ENCODE measurements around the gene CLTC. TPM values are rescaled to one million over a fixed set of nuclear protein-coding genes. Genes with fewer than 3 reads are reported as not detected.

CLTC gene
- total RNA-seq, 1 donor, result 487 TPM

DNA sequence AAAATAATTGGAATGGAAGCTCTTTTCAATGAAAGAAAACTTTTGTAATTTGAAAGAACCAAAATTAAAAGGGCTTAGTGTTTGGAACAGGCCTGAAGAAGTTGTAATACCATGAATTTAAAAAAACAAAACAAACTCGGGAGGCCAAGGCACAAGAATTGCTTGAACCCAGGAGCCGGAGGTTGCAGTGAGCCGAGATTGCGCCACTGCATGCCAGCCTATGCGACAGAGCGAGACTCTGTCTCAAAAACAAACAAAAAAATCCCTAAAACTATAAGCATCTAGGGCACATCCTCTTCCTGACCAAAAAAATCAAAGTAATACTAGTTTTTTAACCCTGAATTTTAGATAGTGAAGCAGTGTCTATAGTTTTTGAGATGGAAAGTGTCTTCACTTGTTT is 12.7 kb downstream of the CLTC start:
- no peak for DNase-seq (ENCODE audit: low read depth)
- TF ChIP-seq, protein P1, sequence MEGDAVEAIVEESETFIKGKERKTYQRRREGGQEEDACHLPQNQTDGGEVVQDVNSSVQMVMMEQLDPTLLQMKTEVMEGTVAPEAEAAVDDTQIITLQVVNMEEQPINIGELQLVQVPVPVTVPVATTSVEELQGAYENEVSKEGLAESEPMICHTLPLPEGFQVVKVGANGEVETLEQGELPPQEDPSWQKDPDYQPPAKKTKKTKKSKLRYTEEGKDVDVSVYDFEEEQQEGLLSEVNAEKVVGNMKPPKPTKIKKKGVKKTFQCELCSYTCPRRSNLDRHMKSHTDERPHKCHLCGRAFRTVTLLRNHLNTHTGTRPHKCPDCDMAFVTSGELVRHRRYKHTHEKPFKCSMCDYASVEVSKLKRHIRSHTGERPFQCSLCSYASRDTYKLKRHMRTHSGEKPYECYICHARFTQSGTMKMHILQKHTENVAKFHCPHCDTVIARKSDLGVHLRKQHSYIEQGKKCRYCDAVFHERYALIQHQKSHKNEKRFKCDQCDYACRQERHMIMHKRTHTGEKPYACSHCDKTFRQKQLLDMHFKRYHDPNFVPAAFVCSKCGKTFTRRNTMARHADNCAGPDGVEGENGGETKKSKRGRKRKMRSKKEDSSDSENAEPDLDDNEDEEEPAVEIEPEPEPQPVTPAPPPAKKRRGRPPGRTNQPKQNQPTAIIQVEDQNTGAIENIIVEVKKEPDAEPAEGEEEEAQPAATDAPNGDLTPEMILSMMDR (IDR thresholded peaks at IDR 0.05; ENCODE audit: insufficient read depth, low read length), result no peak
- H3K4me3 ChIP-seq (ENCODE audit: low read depth, low read length), result no peak overlapping the region

DNA sequence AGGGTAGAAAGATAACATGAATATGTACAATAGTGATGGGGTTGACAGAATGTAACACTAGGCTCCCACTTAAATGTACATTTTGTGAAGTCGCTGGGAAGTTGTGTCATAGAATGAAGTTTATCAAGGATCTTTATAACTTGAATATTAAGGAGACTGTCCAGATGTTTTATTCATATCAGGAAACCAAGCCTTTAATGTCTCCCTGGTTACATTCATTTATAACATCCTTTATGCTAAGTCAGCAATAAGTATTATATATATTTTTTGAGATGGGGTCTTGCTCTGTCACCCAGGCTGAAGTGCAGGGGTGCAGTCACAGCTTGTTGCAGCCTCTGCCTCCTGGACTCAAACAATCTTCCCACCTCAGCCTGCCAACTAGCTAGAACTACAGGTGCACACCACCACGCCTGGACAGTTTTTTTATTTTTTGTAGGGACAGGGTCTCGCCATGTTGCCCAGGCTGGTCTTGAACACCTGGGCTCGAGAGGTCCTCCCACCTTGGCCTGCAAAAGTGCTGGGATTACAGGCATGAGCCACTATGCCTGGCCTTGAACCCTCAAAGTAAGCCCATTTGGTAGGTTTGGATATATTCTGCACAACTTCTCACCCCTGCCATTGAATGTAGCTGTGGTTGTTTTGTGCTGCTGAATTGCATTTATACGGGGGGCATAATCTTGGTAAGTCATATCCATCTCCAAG is 14.1 kb downstream of the CLTC start:
- TF ChIP-seq, protein P1 (IDR thresholded peaks at IDR 0.05; ENCODE audit: insufficient read depth, low read length), result no peak
- no peak overlapping the region for H3K4me3 ChIP-seq (ENCODE audit: low read depth, low read length)
- DNase-seq (ENCODE audit: low read depth), result no peak

DNA sequence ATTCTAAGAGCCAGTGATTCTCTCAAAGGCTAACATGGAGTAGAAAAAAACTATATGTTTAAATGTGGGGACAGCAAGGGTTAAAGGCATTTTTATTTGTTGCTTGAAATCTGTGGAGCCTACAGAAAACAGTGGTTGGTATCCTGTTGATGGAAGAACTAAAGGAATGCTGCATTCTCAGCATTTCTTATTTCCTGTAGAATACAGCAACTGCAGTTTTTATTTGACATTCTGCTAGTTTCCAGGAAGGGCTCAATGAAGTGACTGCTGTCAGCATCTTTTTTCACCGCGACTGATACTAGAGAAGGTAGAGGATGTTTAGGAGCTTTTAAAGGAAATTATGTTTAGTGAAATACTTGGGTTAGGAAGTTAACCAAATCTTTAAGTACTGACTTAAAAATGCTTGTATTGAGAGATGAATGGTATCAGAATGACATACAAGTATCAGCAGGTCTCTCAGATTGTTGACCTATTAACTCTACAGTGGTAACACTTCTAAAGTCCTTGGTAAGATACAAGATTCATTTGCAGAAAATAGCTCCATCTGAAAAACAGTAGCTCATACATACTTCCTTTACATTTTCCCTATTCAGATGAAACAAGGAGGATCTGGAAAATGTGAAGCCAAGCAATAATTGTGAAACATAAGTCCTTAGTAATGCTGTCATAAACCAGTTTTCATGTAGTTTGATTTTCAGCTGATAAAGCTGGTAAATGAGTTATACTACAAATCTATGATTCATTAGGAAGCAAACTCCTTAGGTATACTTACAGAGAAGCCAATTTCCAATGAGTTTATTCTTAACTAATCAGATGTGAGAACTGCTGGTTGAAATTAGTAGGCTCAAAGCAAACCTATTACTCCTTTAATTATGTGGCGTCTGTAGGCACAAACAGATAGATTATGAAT is 15.2 kb downstream of the CLTC start:
- H3K4me3 ChIP-seq (ENCODE audit: low read depth, low read length), result no peak overlapping the region
- TF ChIP-seq, protein P1 (IDR thresholded peaks at IDR 0.05; ENCODE audit: insufficient read depth, low read length), result no peak
- no peak for DNase-seq (ENCODE audit: low read depth)

DNA sequence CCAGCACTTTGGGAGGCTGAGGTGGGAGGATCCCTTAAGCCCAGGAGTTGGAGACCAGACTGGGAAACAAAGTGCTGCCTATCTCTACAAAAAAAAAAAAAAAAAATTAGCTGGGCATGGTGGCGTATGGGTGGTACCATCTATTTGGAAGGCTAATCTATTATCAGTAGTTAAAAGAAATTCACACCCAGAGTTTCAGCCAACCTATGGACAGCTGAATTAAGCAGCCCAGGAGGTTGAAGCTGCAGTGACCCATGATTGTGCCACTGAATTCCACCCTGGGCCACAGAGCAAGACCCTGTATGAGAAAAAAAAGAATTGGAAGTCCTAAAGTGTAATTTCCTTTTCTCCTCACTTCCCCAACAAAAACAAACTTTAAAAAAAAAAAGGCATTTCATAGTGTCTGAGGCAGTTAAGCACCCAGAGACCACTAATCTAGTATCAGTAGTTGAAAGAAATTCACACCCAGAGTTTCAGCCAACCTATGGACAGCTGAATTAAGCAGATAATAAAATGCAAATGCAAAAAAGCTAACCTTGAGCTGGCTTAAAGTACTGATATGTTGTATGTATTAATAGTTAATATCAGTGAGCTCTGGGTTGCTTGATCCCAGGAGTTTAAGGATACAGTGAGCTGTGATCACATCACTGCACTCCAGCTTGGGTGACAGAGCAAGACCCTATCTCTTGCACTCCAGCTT is 18.1 kb downstream of the CLTC start:
- no peak for DNase-seq (ENCODE audit: low read depth)
- TF ChIP-seq, protein P1 (IDR thresholded peaks at IDR 0.05; ENCODE audit: insufficient read depth, low read length), result no peak

DNA sequence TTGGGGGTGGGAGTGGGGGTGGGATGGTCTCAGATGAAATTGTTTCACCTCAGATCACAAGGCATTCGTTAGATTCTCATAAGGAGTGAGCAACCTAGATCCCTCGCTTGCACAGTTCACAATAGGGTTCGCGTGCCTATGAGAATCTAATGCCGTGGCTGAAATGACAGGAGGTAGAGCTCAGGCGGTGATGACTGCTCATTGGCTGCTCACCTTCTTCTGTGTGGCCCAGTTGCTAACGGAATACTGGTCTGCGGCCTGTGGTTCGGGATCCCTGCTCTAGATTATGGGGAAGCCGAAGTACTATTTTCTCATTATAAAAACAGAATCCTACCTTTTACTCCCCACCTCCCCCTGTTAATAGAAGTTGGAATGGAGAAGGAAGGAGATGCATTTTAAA is 18.9 kb downstream of the CLTC start:
- no peak for DNase-seq (ENCODE audit: low read depth)
- no peak overlapping the region for H3K4me3 ChIP-seq (ENCODE audit: low read depth, low read length)
- TF ChIP-seq, protein P1 (IDR thresholded peaks at IDR 0.05; ENCODE audit: insufficient read depth, low read length), result no peak

More for the DNA sequence above, 18.1 kb downstream of the CLTC start:
- no peak overlapping the region for H3K4me3 ChIP-seq (ENCODE audit: low read depth, low read length)

DNA sequence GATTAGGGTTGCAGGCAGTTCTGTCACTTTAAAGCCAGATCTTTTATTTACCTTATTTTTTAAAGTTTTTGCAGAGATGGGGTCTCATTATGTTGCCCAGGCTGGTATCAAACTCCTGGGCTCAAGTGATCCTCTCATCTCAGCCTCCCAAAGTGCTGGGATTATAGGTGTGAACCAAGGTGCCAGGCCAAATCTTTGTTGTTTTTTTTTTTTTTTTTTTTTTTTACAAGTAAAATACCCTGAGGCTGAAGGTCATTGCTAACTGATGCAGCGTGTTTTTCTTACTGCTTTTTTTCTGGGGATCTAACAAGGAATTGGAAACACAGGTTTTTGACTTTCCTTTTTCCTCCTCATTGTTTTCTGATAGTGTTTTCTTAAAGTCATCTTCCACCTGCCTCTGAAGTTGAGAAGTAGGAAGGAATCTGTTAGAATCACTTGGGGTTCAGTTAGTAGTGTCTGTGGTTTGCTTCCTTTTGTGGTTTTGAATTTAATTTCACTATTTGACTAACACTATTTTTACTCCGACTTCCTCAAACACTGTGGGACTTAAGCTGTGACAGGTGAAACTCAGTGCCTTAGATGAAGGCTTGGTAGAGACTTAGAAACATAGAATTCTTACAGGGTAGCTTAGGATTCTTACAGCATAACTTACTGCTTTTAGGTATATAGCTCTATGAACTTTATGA is 22.2 kb downstream of the CLTC start:
- DNase-seq (ENCODE audit: low read depth), result no peak
- H3K4me3 ChIP-seq (ENCODE audit: low read depth, low read length), result no peak overlapping the region
- TF ChIP-seq, protein P1 (IDR thresholded peaks at IDR 0.05; ENCODE audit: insufficient read depth, low read length), result no peak
